GM18870 (cell line): ENCODE data around the gene GBA2.

Experiments
- ATAC-seq: cut with Tn5 transposase; IDR thresholded peaks from one replicate; pipeline ENCODE4 v1.9.1; 2021; ENCODE audit warnings: moderate library complexity; ENCODE audit not compliant: unreplicated experiment

The GBA2 gene

GRCh38 chr9:35738924-35739323 lies 10.1 kb downstream of the GBA2 start:
- no peak for ATAC-seq

- ATAC-seq = no peak
Measured at GRCh38 chr9:35738186-35738585, 10.8 kb downstream of the GBA2 start.

GRCh38 chr9:35737143-35737542 lies 11.9 kb downstream of the GBA2 start:
- ATAC-seq = no peak

- no peak for ATAC-seq
Measured at GRCh38 chr9:35736201-35736633, 12.8 kb downstream of the GBA2 start.

GRCh38 chr9:35734096-35734495 lies 14.9 kb downstream of the GBA2 start:
- no peak for ATAC-seq

GRCh38 chr9:35732800-35733541 lies 16.1 kb downstream of the GBA2 start:
- no peak for ATAC-seq

- ATAC-seq = peak; percentile 79
Measured at GRCh38 chr9:35732185-35732799, 16.7 kb downstream of the GBA2 start, which contains the start of the genes CREB3 and TLN1. Gene CREB3 (plus strand): TSS chr9:35732666. CDS start chr9:35732773, 107 bp downstream. Gene TLN1 (minus strand): TSS chr9:35732195. CDS start chr9:35725694, 6,501 bp downstream.

GRCh38 chr9:35731415-35732184 lies 17.4 kb downstream of the GBA2 start:
- ATAC-seq = no peak

- no peak for ATAC-seq
Measured at GRCh38 chr9:35730486-35730854, 18.6 kb downstream of the GBA2 start.

GRCh38 chr9:35729700-35730485 lies 19.1 kb downstream of the GBA2 start:
- no peak for ATAC-seq

- no peak for ATAC-seq
Measured at GRCh38 chr9:35729101-35729500, 19.9 kb downstream of the GBA2 start.

- no peak for ATAC-seq
Measured at GRCh38 chr9:35728041-35728971, 20.7 kb downstream of the GBA2 start.

- no peak for ATAC-seq
Measured at GRCh38 chr9:35727676-35728040, 21.4 kb downstream of the GBA2 start.

GRCh38 chr9:35726931-35727330 lies 22.1 kb downstream of the GBA2 start:
- ATAC-seq = no peak

- ATAC-seq = no peak
Measured at GRCh38 chr9:35725362-35725761, 23.7 kb downstream of the GBA2 start.

- ATAC-seq = no peak
Measured at GRCh38 chr9:35723908-35724307, 25.1 kb downstream of the GBA2 start.

GRCh38 chr9:35723426-35723825 lies 25.6 kb downstream of the GBA2 start:
- ATAC-seq = no peak

GRCh38 chr9:35719546-35719945 lies 29.5 kb downstream of the GBA2 start:
- ATAC-seq = no peak

- ATAC-seq = no peak
Measured at GRCh38 chr9:35718721-35719511, 30.1 kb downstream of the GBA2 start.
